ENCODE results near the gene BAIAP2L2.
A peak's percentile ranks its signal among the peaks of the same experiment; 100 is the strongest.
"Not testable (repeated sequence)": the region's sequence is repeated elsewhere in the genome, so short reads cannot be mapped to it uniquely, and the experiment has no call there.

The BAIAP2L2 gene

DNA sequence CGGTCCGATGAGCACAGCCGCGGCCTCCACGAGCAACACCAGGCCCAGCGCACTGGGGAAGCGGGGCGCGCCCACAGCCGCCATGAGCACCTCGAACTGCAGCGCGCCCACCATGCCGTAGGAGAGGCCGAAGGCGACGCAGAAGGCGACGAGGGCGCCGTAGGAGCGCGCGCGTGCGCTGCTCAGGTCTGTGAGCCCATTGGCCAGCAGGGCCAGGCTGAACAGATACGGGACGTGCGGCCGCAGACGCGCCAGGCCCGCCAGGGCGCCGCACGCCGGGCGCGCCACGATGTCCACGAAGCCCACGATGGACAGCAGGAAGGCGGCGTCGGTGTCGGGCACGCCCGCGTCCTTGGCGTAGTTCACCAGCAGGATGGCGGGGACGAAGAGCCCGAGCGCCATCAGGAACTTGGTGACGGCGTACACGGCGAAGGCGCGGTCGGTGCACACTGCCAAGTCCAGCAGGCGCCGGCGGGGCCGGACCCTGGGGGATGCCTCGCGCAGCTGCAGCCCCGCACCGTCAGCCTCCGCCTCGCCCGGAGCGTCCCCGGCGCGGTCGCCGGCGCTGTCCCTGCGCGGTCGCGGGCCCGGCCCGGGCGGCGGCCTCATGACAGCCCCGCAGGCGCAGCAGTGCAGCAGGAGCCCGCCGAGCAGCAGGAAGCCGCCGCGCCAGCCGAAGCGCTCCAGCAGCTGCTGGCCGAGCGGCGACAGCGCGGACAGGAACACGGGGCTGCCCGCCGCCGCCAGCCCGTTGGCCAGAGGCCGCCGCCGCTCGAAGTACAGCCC, 29.4 kb downstream of the BAIAP2L2 start:
- DNase-seq (ENCODE audit: low read depth), result no peak

- no peak for DNase-seq (ENCODE audit: low read depth)
Measured at GRCh38 chr22:38080474-38080849, 30.0 kb downstream of the BAIAP2L2 start.

GRCh38 chr22:38079804-38080203, 30.7 kb downstream of the BAIAP2L2 start:
- DNase-seq (ENCODE audit: low read depth), result no peak

DNA sequence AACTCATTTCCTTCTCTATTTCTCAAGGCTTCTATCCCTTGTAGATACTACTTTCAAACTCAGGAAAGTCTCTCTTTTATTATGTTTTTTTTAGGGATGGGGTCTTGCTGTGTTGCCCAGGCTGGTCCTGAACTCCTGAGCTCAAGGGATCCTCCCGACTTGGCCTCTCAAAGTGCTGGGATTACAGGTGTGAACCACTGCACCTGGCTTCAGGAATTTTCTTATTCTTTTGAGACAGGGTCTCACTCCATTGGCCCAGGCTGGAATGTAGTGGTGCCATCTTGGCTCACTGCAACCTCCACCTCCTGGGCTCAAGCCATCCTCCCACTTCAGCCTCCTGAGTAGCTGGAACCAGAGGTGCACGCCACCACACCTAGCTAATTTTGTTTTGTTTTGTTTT, 31.3 kb downstream of the BAIAP2L2 start:
- not testable (repeated sequence) for DNase-seq (ENCODE audit: low read depth)

DNA sequence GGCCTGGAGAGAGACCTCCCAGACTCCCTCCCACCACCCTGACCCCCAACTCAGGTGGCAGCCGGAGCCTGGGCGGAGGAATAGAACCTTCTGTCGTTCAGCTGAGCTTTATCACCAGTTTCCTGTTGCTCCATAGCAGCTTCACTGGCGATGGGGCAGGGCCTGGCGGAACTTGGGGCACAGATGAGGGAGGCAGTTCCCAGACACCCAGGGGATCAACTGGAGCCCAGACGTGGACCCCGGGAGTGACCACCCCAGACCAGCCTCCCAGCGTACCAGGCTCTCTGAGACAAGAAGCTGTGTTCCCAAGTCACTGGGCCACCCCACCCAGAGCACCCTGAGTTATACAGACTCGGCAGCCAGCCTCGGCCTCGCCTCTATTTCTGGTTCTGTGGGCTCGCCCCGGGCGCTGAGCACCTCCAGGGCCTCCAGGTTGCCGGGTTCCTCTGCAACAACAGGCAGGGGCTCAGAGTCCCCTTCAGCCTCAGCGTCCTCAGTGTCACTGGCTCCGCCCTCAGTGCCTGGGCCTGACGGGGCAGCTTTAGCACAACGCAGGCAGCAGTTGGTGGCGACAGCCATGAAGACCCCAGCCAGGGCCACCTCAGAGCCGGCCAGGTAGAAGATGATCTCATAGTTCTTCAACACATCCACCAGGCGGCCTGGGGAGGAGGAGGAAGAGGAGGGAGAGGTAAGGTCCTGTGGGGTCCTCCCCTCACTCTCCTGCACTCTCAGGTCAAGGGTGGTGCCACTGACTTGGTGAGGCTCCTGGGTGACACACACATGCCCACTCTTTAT, 32.2 kb downstream of the BAIAP2L2 start:
- no peak for DNase-seq (ENCODE audit: low read depth)

DNA sequence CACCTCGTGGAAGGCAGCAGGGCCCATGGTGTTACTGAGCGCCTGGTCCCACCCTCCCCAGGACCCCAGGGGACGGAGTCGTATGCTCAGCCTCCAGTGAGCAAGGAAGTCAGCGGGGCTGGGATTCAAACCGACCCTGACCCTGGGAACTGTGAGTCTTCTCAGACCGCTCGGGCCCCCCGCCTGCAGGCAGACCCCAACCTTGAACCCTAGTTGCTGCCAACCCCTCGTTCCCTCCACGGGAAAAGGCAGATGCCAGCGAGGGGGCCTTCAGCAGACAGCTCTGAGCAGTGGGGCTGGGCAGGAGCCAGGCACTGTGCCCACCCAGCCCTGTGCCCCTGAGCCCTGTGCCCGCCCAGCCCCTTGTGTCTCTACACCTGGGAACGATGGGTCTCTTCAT, 32.9 kb downstream of the BAIAP2L2 start:
- no peak for DNase-seq (ENCODE audit: low read depth)

DNA sequence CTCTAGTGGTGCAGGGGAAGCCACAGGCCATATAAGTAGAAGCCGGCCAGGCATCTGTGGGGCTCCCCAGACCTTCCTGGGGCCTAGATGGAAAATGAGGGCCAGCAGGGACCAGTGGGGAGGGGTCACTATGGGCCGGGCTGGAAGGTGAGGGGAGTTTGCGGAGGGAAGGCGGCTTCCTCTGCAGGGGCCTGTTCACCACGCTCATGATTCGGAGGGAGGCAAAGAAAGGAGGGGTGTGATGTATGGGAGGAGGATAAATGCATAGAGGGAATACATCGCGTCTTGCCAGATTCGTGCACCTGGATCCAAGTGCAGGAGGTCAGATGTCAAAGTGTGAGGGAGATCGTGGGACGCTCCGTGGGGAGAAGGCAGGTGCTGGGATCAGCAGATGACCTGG, 33.4 kb downstream of the BAIAP2L2 start:
- no peak for DNase-seq (ENCODE audit: low read depth)

- DNase-seq (ENCODE audit: low read depth), result no peak
Measured at GRCh38 chr22:38075961-38076360, 34.5 kb downstream of the BAIAP2L2 start.

- DNase-seq (ENCODE audit: low read depth), result no peak
Measured at GRCh38 chr22:38075105-38075825, 35.2 kb downstream of the BAIAP2L2 start.

DNA sequence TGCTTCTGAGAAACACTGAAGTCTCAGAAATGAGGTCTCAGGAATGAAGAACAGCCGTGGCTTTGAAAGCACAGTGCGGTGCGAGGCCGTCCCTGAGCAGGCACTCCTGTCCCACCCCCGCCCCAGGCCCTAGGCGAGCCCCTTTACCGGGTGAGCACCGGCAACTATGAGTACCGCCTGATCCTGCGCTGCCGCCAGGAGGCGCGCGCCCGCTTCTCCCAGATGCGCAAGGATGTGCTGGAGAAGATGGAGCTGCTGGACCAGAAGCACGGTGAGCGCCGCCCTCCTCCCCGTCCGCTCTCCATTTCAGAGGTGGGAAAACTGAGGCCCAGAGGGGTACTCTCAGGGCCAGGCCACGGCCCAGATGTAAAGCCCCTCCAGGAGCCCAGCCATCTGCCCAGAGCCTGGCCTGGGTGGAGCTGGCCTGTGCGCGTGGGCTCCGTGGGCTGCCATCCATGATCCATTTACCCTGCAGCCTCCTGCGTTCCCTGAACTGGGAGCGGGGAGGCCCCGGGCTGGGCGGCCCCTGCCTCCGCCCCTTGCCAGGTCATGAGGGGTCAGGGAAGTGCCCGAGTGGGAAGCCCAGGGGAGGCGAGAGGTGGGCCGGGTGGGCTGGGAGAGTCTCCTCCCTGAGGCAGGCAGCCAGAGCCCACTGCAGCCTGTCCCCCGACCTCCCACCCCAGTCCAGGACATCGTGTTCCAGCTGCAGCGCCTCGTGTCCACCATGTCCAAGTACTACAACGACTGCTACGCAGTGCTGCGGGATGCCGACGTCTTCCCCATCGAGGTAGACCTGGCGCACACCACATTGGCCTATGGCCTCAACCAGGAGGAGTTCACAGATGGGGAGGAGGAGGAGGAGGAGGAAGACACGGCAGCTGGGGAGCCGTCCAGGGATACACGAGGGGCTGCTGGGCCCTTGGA, 36.0 kb downstream of the BAIAP2L2 start:
- DNase-seq (ENCODE audit: low read depth), result no peak

GRCh38 chr22:38073150-38074130, 37.0 kb downstream of the BAIAP2L2 start:
- DNase-seq (ENCODE audit: low read depth), result no peak

- no peak for DNase-seq (ENCODE audit: low read depth)
Measured at GRCh38 chr22:38072322-38073149, 37.9 kb downstream of the BAIAP2L2 start.

DNA sequence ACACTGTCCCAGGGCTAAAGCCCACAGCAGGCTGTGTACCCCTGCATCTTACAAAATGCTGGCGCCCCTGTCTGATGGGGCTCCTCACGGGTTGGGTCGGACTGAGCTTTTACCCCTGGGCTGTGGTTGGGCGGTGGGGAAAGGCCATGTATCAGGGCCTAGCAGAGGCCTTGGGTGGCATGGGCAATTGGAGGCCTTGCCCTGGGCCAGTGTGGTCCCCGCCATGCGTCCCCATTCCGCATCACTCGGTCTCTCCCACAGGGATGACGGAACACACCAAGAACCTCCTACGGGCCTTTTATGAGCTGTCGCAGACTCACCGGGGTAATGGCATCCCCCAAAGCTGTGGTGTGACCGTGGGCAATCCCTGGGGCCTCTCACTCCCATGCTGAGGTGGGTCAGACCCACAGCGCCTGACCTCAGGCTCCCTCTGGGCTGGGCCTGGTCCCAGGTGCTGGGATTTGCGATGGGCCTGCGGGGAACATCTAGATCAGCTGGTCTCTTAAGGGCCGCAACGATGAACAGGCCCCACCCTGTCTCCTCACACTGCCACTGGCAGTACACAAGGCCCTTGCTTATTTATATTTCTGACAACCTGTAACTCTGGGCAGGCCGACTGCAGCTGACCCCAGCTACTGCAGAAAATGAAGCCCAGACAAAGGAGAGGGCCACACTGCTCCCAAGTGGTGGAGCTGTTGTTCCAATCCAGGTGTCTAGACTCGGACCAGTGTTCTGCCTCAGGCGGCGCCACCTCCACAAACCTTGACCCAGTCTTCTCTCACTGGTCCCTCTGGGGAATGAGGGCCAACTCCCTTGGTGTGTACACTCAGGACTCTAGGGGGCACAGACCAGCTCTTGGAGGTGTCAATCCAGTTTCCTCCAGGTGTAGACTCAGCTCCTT, 38.8 kb downstream of the BAIAP2L2 start:
- DNase-seq (ENCODE audit: low read depth), result no peak

DNA sequence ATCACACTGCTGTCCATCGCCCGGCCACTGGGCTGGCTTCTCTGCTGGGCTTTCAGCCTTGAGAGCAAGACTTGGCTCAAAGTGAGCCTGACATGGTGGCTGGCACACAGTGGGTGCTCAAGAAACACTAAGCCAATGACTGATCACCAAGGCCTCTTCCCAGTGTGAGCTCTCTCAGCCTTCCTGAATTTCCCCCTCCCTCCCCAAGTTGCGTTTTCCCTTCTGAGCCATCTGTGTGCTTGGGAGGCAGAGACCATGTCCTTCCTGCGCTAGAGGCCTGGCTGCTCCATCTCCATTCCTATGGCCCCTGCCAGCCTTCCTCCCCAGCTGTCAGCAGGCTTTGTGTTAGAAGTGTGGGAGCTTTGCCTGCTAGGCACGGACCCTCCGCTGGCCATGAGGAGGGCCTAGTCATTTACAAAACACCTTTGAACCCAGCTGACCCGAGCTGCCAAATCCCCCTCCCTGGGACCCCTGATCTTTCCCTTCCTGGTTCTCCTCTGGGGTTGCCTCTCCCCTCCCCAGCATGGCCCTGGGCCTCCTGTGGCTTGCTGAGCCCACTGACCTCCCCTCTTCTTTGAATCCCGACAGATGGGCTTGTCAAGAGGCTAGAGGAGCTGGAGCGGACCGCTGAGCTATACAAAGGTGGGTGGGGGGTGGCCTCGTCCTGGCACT, 40.1 kb downstream of the BAIAP2L2 start:
- DNase-seq (ENCODE audit: low read depth), result no peak

DNA sequence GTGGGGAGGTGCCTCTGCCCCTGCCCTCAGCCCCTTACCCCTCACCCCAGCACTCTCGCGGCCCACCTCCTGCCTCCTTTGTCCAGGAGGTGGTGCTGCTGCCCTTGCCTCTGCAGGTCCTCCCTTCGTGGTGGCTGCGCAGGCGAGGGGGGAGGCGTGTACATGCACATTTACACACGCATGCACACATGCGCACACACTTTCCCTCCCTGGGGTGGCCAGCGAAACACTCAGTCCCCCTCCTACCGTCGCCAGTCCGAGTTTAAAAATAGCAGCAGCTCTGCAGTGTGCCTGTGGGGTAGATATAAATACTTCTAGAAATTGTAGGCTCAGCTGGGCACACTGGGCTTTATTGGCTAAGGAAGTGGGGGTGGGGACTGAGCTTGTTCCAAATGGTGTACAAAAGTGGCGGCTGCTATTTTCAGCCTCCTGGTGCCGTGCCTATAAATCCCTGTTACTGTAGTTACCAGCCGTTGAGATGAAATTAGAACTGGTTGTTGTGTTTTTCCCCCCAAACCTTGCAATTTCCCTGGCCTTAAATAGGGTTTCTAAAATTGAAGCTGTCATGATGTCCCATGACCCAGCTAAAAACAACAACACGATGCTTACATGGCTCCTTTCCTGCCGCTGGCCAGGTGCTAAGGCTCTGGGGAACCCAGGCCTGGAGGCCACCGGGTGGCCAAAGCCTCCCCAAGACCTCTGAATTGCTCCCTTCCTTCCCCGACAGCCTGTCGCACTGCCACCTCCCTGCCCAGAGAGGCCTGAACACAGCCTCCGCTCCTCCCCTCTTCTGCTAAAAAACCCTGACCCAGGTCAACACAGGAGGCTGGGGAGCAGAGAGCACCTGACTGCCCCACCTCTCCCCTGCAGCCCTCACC, 40.9 kb downstream of the BAIAP2L2 start:
- DNase-seq (ENCODE audit: low read depth), result peak; percentile 39

DNA sequence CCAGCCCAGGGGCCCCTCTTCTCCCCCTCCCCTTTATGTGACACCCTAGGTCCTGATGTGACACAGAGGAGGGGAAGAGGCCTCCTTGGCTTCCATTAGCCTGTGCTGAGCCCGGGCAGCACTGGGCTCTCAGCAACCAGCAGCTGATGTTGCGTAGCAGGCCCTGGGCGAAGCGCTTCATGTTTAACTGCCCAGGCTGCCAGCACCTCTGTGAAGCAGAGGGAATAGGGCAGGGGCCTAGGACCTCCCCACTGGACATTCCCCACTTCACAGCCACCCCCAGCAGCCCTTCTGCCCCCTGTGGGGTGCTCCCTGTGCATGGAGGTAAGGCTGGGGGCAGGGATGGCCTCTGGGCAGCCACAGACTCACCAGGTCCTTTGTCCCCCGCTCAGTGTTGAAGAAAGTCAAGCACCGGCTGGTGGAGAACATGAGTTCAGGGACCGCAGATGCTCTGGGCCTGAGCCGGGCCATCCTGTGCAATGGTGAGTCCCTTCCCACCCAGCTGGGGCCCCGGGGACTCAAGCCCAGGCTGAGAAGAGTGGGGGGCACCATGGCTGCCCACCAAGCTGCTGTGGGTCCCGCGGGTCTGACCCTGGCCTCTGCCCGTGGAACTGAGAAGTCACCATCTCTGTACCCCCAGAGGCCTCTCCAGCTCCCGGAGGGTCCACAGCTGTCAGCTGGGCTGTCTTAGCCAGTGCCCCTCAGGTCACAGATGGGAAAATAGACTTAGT, 41.7 kb downstream of the BAIAP2L2 start:
- no peak for DNase-seq (ENCODE audit: low read depth)

Measured in stromal cell of bone marrow (primary cell).